ENCODE data around the gene SORL1-AS1.

- TF ChIP-seq HDGF (IDR thresholded peaks at IDR 0.05; ENCODE audit: borderline replicate concordance), result no peak
- TF ChIP-seq LEF1 (IDR thresholded peaks at IDR 0.05; ENCODE audit: borderline replicate concordance), result no peak
- TF ChIP-seq TARDBP (IDR thresholded peaks at IDR 0.05), result no peak
- no peak for TF ChIP-seq ELF4 (IDR thresholded peaks at IDR 0.05)
- TF ChIP-seq FOXA1 (IDR thresholded peaks at IDR 0.05), result no peak
- no peak for TF ChIP-seq FOXK2 (IDR thresholded peaks at IDR 0.05)
- TF ChIP-seq SUZ12 (IDR thresholded peaks at IDR 0.05), result no peak
- TF ChIP-seq FOXM1 (IDR thresholded peaks at IDR 0.05; ENCODE audit: borderline replicate concordance), result no peak
- TF ChIP-seq BHLHE40 (IDR thresholded peaks at IDR 0.05; ENCODE audit: borderline replicate concordance), result no peak
- no peak for TF ChIP-seq CTBP1 (IDR thresholded peaks at IDR 0.05; ENCODE audit: borderline replicate concordance)
- no peak for TF ChIP-seq PKNOX1 (IDR thresholded peaks at IDR 0.05)
- no peak for TF ChIP-seq ARNT (IDR thresholded peaks at IDR 0.05)
Observed at GRCh38 chr11:121451178-121451985, 1.4 kb downstream of the SORL1-AS1 start.
